CD1c-positive myeloid dendritic cell (primary cell): ENCODE measurements around the gene DHRS13.
"Not testable (repeated sequence)": the region's sequence is repeated elsewhere in the genome, so short reads cannot be mapped to it uniquely, and the experiment has no call there.

Experiments
- DNase-seq: peaks from one replicate; pipeline ENCODE4 v3.0.0-alpha.2; 2016; ENCODE audit errors: extremely low spot score

DHRS13 gene

DNA sequence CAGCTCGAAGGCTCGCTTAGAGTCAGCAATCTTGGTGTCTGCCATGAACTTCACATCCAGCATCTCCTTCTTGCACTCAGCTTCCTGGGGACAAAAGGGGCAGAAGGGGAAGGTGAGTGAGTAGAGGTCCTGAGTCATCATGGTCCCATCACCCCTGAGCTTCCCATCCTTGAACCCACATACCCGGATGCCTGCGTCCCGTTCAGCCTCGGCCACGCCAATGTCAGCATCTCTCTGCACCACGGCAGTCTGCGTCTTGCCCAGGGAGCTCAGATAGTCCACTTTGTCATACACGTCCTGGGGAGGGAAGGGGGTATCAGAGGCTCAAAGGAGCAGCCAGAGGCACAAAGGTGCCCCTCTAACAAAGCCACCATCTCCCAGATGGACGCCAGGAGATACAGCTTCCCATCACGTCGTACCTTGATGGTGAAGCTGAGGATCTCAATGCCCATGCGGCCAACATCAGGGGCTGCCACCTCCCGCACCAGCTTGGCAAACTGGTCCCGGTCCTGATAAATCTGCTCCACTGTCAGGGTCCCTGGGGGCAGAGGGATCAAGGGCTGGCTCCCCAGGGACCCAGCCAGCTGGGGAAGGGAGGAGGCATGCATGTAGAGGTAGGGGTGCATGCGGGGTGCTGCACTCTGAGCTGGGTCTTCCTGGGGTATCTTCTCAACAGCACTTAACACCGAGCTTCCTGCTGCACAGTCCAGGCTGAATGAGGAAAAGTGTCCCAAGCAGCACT is 20.6 kb downstream of the DHRS13 start:
- DNase-seq: no peak

DNA sequence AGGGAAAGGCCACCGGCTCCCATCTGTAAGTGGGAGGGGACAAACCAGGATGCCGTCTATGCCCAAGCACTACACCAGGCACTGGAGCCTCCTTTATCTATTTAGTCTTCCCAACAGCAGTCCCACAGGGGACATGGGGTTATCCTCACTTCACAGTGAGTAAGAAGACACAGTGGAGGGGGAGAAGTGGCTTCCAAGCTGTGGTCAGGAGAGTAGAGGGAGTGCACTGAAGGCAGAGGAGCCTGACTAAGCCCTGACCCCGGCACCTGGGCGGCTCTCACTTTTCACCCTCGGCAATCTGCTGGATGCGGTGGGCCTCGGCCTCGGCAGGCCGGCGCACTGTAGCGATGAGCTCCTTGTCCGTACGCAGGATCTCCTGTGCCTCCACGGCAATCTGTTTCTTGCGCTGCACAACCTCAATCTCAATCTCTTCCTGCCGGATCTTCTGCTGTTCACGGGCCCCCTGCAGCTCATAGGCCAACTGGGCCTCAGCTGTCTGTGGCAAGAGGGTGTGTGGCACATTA is 21.3 kb downstream of the DHRS13 start:
- no peak for DNase-seq

GRCh38 chr17:28880572-28880945 is 22.3 kb downstream of the DHRS13 start:
- no peak for DNase-seq

- no peak for DNase-seq
These were observed 22.9 kb downstream of the DHRS13 start for GRCh38 chr17:28879886-28880571.

DNA sequence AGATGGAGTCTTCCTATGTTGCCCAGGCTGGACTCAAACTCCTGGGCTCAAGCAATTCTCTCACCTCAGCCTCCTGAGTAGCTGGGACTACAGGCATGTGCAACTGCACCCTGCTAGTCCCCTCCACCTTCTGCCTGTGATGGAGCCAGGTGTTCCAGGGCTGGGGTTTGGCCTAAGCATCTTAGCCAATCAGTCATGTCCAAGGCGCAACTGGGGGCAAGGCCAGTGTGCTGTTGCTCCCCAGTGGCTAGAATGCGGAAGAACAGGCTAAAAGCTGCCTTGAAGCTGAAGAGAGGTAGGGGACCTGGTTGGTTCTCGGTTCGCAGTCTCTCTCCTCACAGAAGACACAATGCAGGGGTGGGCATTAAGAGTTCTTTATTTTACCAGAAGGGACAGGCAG is 23.9 kb downstream of the DHRS13 start:
- no peak for DNase-seq

DNA sequence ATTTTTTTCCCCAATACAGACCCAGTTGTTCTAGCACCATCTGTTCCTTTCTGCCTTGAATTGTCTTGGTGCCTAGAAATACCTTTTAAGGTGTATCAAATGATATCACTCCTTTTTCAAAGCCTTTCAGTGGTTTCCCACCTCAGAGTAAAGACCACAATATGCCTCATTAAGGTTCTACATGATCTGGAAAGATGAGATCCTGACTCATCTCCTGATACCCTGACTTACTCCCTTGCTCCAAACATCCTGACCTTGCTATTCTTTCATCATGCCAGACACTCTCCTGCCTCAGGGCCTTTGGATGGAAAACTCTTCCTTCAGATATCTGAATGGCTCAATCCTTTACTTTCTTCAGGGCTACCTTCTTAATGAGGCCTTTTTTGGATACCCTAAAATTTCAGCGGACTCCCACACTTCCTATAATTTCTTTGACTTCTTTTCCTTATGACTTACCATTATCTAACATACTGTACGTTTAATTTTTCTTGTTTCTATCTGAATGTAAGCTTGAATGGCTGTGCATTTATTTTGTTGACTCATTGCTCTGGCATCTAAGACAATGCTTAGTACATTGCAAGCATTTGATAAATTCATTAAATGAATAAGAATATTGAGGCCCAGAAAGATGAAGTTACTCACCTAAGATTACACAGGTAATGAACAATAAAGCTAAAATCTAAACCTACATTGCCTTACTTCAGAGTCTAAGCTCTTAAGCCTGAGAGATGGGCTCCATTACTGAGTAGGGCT is 24.5 kb downstream of the DHRS13 start:
- no peak for DNase-seq

- DNase-seq: not testable (repeated sequence)
These were observed 25.6 kb downstream of the DHRS13 start for GRCh38 chr17:28877150-28877711.

DNA sequence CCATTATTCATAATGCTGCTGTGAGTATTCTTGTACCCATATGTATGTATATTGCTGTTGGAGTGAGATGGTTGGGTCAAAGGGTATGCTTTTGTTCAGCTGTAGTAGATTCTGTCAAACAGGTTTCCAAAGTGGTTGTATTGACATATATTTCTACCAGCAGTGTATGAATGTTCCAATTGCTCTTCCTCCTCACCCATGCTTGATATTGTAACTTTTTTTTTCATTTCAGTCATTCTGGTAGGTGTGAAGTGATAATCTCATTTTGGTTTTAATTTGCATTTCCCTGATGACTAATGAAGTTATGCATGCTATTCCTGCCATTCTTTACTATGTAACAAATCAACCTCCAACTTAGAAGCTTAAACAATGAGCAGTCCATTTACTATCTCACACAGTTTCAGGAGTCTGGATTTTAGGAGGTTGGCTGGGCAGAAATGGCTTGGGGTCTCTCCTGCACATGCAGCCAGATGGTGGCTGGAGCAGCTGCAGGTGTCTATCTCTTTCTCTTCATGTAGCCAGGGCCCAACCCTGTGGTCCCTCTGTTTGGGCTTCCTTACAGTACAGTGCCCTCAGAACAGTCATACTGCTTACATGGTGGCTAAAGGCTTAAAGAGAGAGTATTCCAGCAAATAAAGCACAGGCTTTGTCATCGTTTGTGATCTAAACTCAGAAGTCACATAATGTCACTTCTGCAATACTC is 26.9 kb downstream of the DHRS13 start:
- no peak for DNase-seq

- DNase-seq: no peak
These were observed 28.1 kb downstream of the DHRS13 start for GRCh38 chr17:28874750-28875149.

DNA sequence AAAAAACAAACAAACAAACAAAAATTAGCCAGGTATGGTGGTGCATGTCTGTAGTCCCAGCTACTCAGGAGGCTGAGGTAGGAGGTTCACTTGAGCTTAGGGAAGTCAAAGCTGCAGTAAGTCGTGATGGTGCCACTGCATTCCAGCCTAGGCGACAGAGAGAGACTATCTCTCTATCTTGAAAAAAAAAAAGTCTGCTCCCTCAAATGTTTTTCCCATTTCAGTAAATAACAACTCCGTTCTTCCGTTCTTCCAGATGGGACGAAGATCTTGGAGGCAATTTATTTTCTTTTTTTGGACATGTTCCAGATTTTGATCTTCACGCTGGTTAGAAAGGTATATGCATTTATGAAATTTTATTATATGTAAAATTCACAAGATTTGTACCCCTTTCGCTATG is 29.0 kb downstream of the DHRS13 start:
- DNase-seq: no peak

DNA sequence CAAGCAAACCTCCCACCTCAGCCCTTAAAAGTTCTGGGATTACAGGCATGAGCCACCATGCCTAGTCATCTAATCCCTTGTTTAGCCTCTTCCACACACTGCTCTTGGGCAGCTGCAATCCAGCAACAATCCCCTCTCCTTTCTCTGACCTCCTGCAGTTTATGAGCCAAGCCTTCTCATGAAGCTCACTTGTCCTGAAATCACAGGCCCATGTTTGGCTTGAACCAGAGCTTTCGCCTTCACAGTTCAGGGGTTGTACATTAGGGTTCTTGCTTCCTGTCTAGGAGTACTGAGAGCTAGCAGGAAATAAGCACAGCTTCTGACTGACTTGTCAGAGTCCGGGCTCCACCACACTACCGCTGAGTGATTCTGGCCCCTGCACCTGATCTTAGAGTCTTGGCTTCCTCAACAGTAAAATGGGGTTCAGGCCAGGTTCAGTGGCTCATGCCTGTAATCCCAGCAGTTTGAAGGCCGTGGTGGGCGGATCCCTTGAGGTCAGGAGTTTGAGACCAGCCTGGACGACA is 31.8 kb downstream of the DHRS13 start:
- no peak for DNase-seq

GRCh38 chr17:28867276-28867675 is 35.6 kb downstream of the DHRS13 start:
- no peak for DNase-seq

GRCh38 chr17:28865946-28866752 is 36.7 kb downstream of the DHRS13 start:
- DNase-seq: peak; percentile 9

DNA sequence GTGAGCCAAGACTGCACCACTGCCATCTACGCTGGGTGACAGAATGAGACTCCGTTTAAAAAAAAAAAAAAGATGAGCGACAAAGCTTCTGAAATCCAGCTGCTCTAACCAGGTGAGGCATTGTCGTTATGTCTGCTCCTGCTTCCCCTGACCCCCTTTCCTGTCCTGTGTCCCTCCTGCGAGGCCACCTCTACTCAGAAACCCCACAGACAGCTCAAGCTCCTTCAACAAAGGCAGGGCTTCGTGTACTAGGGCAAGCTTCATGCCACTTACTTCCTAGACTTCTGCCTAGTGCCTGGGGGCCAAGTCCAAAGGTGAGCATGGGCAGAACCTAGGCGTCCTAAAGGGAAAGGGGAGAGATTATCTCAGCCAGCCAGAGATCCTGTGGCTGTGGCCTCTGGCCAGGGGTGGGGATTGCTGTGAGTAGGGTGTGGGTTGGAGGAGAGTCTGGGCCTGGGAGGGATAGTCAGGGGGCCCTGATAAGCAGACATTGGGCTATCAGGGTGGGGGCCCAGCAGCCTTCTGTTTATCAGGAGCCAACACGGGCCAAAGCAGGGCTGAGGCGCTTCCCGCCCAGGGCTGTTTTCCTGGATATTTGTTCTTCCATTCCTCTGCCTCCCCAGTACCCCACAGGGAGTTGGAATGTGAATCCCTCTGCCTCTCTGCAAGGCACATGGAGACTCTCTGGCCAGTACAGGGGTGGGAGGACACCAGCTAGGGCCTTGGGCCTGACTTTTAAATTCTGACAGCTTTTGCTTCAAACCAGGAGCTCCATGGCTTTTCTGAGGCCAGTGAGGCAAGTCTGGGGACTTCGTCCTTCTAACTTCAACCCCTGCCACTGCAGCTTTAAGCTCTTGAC is 37.7 kb downstream of the DHRS13 start:
- DNase-seq: no peak

- DNase-seq: no peak
These were observed 38.9 kb downstream of the DHRS13 start for GRCh38 chr17:28863953-28864352.

- no peak for DNase-seq
These were observed 40.3 kb downstream of the DHRS13 start for GRCh38 chr17:28862561-28862960.

DNA sequence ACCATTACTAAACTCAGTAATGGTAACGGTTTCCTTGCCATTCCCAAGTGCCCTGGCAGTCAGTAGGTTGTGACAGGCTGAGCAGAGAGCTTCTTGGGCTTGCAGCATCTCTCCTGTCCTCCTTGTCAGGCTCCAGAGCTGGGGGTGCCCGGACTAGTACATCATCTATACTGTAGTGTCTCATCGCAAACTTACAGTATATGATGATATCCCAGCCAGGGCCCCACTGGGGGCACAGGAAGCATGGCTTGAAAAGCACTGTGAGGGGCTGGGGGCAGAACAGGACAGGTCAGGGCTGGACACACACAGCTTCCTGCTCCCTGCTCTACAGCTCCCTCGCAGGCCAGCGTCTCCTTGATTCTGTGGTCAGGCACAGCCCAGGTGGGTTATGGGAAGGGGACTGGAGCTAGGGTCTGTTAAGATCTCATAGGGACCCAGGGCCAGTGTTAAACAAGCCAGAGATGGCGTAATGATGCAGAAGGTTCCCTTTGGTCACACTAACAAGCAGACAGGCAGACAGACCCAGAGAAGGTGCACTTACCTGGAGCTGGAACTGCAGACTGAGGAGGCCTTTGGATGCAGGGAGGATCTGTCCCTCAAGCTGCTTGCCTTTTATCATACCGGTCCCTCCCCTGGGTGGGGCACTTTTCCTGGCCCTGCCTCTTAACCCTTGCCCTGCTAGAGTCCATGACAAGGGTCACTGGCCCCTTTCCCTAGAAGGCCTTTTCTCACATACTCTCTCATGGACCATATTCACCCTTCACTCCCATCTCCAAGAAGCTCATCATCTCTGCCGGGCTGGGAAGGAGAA is 41.3 kb downstream of the DHRS13 start:
- no peak for DNase-seq

DNA sequence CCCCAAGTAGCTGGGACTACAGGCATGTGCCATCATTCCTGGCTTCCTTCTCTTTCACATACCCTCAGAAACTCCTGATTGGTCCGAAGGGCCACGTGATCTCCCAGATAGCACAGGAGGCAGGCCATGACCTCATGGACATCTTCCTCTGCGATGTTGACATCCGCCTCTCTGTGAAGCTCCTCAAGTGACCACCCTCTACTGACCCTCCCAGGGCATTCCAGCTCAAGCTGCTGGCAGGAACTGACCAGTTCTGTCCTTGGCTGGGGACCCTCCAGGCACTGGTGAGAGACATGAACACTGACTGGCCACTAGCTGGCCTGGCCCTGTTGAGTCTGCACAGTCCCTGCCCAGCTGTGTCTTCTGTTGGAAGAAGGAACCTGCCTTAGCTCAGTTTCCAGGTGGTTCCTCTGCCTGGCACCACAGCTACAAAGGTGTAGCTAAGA is 42.5 kb downstream of the DHRS13 start:
- no peak for DNase-seq
